ENCODE measurements around the gene DPY19L2. TPM values are rescaled to one million over a fixed set of nuclear protein-coding genes. Genes with fewer than 3 reads are reported as not detected.
"Not testable (repeated sequence)": the region's sequence is repeated elsewhere in the genome, so short reads cannot be mapped to it uniquely, and the experiment has no call there.

The DPY19L2 gene
- total and polyA plus RNA-seq, 3 donors from 2014 or later, result 55.6 to 146 (median 75.6) TPM

DNA sequence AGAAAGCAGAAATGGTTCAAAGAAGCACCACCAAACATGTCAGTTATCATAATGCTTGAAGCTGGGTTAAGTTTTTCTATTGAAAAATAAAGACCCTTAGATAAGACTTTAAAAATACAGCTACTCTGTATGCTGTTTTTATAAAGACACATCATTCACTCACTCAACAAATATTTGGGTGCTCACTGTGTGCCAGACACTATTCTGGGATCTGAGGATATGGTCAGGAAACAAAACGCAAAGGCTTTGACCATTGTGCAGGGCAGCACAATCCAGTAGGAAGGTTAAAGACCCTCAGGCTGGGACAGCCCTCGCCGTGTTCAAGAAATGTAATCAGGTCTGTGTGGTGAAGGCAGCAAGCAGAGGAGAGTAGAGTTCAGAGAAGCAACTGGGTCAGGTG, 38.0 kb upstream of the DPY19L2 start:
- no peaks in the 10 kb centered on the region for H3K4me1 ChIP-seq
- H3K9me3 ChIP-seq, result no peaks in the 10 kb centered on the region
- H3K36me3 ChIP-seq (ENCODE audit: low read depth, missing control alignments), result no peaks in the 10 kb centered on the region
- WGBS, 2 donors, result 80 to 93% methylated on average over 3 of the region's 3 CpGs
- no peak for DNase-seq
- intact Hi-C loops (cut with DNase I; ENCODE audit: low total_unique reads), result no loop called here
- TF ChIP-seq, protein P1, sequence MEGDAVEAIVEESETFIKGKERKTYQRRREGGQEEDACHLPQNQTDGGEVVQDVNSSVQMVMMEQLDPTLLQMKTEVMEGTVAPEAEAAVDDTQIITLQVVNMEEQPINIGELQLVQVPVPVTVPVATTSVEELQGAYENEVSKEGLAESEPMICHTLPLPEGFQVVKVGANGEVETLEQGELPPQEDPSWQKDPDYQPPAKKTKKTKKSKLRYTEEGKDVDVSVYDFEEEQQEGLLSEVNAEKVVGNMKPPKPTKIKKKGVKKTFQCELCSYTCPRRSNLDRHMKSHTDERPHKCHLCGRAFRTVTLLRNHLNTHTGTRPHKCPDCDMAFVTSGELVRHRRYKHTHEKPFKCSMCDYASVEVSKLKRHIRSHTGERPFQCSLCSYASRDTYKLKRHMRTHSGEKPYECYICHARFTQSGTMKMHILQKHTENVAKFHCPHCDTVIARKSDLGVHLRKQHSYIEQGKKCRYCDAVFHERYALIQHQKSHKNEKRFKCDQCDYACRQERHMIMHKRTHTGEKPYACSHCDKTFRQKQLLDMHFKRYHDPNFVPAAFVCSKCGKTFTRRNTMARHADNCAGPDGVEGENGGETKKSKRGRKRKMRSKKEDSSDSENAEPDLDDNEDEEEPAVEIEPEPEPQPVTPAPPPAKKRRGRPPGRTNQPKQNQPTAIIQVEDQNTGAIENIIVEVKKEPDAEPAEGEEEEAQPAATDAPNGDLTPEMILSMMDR (IDR thresholded peaks at IDR 0.05), result no peak
- TF ChIP-seq POLR2A (IDR thresholded peaks at IDR 0.05), result no peak
- no peaks in the 10 kb centered on the region for H3K27me3 ChIP-seq
- no peak overlapping the region for H3K4me3 ChIP-seq
- no peak overlapping the region for H3K27ac ChIP-seq

GRCh38 chr12:63699678-63700382, 31.5 kb upstream of the DPY19L2 start:
- H3K36me3 ChIP-seq (ENCODE audit: low read depth, missing control alignments); H3K4me1 ChIP-seq; H3K27ac ChIP-seq; H3K9me3 ChIP-seq; H3K27me3 ChIP-seq; intact Hi-C loops (cut with DNase I; ENCODE audit: low total_unique reads); H3K4me3 ChIP-seq; DNase-seq: not testable (repeated sequence)
- WGBS, 2 donors, result 86 to 87% methylated on average over 3 of the region's 3 CpGs

DNA sequence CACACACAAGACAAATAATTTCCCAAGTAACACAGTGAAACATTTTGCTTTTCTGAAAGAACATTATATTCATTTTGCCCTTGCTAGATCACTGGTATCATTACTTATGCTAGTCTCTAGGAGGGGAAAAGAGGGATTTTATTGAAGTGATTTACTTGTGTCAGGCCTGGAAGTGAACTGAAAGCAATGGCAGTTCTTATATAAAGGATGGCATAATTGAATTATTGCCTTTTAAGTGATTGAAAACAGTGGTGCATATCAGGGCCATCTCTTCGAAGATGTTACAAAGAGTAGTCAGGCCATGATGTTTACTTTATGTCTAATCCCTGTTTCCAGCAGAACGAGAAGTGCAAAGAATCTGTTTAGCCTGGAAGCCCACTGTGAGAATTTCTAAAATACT, 30.7 kb upstream of the DPY19L2 start:
- H3K27me3 ChIP-seq; H3K9me3 ChIP-seq; H3K36me3 ChIP-seq (ENCODE audit: low read depth, missing control alignments); H3K27ac ChIP-seq; H3K4me3 ChIP-seq; intact Hi-C loops (cut with DNase I; ENCODE audit: low total_unique reads); H3K4me1 ChIP-seq; DNase-seq: not testable (repeated sequence)
- WGBS, 2 donors, result 62 to 68% methylated on average over 2 of the region's 2 CpGs

DNA sequence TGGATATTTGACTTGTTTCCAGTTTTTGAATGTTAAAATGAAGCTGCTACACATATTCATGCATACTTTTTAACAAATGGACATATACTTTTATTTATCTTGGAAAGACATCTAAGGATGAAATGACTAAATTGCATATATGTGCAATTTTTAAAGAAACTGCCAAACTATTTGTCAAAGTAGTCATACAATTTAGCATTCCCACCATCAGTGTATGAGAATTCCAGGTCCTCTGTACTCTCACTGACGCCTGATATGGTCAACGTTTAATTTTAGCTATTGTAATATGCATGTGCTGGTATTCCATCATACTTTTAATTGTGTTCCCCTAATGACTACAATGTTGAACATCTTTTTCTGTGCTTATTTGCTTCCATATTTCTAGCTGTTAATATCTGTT, 22.5 kb upstream of the DPY19L2 start:
- H3K9me3 ChIP-seq, H3K4me3 ChIP-seq: not testable (repeated sequence)
- 95 to 98% methylated on average over 2 of the region's 2 CpGs for WGBS, 2 donors

GRCh38 chr12:63689141-63689540, 20.8 kb upstream of the DPY19L2 start:
- H3K4me1 ChIP-seq; H3K36me3 ChIP-seq (ENCODE audit: low read depth, missing control alignments); H3K9me3 ChIP-seq; intact Hi-C loops (cut with DNase I; ENCODE audit: low total_unique reads); DNase-seq; H3K27me3 ChIP-seq; H3K27ac ChIP-seq; H3K4me3 ChIP-seq: not testable (repeated sequence)
- WGBS, 2 donors, result 72 to 85% methylated on average over 1 of the region's 1 CpG

More for the DNA sequence above, 22.5 kb upstream of the DPY19L2 start:
- H3K36me3 ChIP-seq (ENCODE audit: low read depth, missing control alignments); H3K27ac ChIP-seq; H3K4me1 ChIP-seq; H3K27me3 ChIP-seq; intact Hi-C loops (cut with DNase I; ENCODE audit: low total_unique reads); DNase-seq: not testable (repeated sequence)

- H3K27ac ChIP-seq; intact Hi-C loops (cut with DNase I; ENCODE audit: low total_unique reads): not testable (repeated sequence)
Observed at GRCh38 chr12:63686623-63687022, 18.3 kb upstream of the DPY19L2 start.

DNA sequence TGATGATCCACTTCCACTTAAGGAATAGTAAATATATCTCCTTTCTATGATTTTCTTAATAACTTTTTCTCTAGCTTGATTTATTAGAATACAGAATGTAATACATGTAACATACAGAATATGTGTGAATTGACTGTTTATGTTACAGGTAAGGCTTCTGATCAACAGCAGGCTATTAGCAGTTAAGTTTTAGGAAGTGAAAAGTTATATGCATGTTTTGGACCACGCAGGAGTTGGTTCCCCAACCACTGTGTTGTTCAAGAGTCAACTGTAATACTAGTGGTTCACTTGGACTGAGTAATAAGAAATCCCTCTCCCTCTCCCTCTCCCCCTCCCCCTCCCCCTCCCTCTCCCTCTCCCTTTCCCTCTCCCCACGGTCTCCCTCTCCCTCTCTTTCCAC, 17.5 kb upstream of the DPY19L2 start:
- WGBS, 2 donors, result 59 to 75% methylated on average over 2 of the region's 2 CpGs
- DNase-seq; H3K27ac ChIP-seq; H3K36me3 ChIP-seq (ENCODE audit: low read depth, missing control alignments); H3K4me1 ChIP-seq; H3K4me3 ChIP-seq; H3K27me3 ChIP-seq; intact Hi-C loops (cut with DNase I; ENCODE audit: low total_unique reads); H3K9me3 ChIP-seq: not testable (repeated sequence)

More at GRCh38 chr12:63686623-63687022, 18.3 kb upstream of the DPY19L2 start:
- H3K4me1 ChIP-seq; H3K36me3 ChIP-seq (ENCODE audit: low read depth, missing control alignments); H3K4me3 ChIP-seq; DNase-seq; H3K9me3 ChIP-seq; H3K27me3 ChIP-seq: not testable (repeated sequence)
- 73 to 90% methylated on average over 3 to 12 of the region's 29 CpGs for WGBS, 2 donors

- H3K4me1 ChIP-seq; DNase-seq; intact Hi-C loops (cut with DNase I; ENCODE audit: low total_unique reads); H3K36me3 ChIP-seq (ENCODE audit: low read depth, missing control alignments); H3K27me3 ChIP-seq; H3K27ac ChIP-seq; H3K9me3 ChIP-seq; H3K4me3 ChIP-seq: not testable (repeated sequence)
- WGBS, 2 donors, result 79 to 87% methylated on average over 2 of the region's 2 CpGs
Observed at GRCh38 chr12:63682617-63683016, 14.3 kb upstream of the DPY19L2 start.

DNA sequence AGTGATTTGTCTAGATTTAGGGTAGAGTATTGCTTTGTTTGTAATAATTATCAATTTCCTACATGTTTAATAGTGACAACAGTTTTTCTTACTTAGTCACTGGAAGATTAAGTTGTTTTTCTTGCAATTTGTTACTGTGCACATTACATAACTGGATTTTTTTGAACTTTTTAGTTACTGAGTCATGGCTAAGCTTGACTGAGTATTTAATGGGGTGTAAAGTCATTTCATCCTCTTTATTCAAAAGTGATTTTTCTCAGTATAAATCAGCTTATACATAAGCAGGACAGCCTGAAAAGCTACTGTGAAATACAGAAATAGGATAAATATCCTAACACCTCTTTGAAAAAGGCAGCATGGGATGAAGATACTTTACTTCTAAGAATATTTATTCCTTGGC, 12.5 kb upstream of the DPY19L2 start:
- H3K4me1 ChIP-seq; H3K27me3 ChIP-seq; intact Hi-C loops (cut with DNase I; ENCODE audit: low total_unique reads); DNase-seq; H3K4me3 ChIP-seq; H3K27ac ChIP-seq; H3K9me3 ChIP-seq; H3K36me3 ChIP-seq (ENCODE audit: low read depth, missing control alignments): not testable (repeated sequence)

- intact Hi-C loops (cut with DNase I; ENCODE audit: low total_unique reads); H3K4me1 ChIP-seq; H3K4me3 ChIP-seq; H3K27ac ChIP-seq; H3K36me3 ChIP-seq (ENCODE audit: low read depth, missing control alignments); H3K9me3 ChIP-seq; H3K27me3 ChIP-seq; DNase-seq: not testable (repeated sequence)
- 27 to 31% methylated on average over 2 of the region's 2 CpGs for WGBS, 2 donors
Observed at GRCh38 chr12:63672550-63672949, 4.3 kb upstream of the DPY19L2 start.

DNA sequence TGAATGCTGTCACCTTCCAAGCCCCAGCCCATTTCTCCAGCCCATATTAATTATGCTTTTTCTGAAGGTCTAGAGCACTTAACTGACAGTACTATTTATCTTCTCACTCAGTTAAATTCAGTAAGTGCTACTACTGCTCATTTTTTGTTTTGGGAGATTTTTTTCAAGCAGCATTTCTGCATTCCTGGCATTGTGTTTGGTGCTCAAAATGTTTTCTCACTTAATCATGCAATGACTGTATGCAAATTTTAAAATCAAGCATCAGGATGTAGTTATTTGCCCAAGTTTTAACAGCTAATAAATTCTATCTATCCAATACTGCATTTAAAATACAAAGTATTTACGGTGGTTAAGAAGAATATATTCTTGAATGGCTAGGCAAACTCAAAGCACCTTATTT, 1.6 kb upstream of the DPY19L2 start:
- DNase-seq; H3K4me1 ChIP-seq; H3K36me3 ChIP-seq (ENCODE audit: low read depth, missing control alignments); H3K27me3 ChIP-seq; H3K9me3 ChIP-seq; H3K27ac ChIP-seq; intact Hi-C loops (cut with DNase I; ENCODE audit: low total_unique reads); H3K4me3 ChIP-seq: not testable (repeated sequence)
- WGBS, 2 donors, result 69 to 83% methylated on average over 1 of the region's 1 CpG
